Skeletal muscle satellite cell (primary cell): ENCODE measurements around the gene RBPJ.
"Not testable (repeated sequence)": the region's sequence is repeated elsewhere in the genome, so short reads cannot be mapped to it uniquely, and the experiment has no call there.

ENCODE experiments used
- H3K27me3 ChIP-seq: 2 replicates; pipeline ENCODE4 v1.7.0; 2013; ENCODE audit warnings: low read length; ENCODE audit not compliant: control insufficient read depth, insufficient read depth
- H3K36me3 ChIP-seq: 2 replicates; pipeline ENCODE4 v1.7.0; 2013; ENCODE audit warnings: mild to moderate bottlenecking, control low read depth, low read length; ENCODE audit not compliant: insufficient read depth
- H3K4me1 ChIP-seq: 2 replicates; pipeline ENCODE4 v1.7.0; 2013; ENCODE audit warnings: low read length; ENCODE audit not compliant: control insufficient read depth, insufficient read depth
- H3K4me2 ChIP-seq: 2 replicates; pipeline ENCODE4 v1.7.0; 2013; ENCODE audit warnings: mild to moderate bottlenecking, low read length
- H3K4me3 ChIP-seq: 2 replicates; pipeline ENCODE4 v1.7.0; 2013; ENCODE audit warnings: low read length
- H3K9ac ChIP-seq: 2 replicates; pipeline ENCODE4 v1.7.0; 2013; ENCODE audit warnings: mild to moderate bottlenecking, low read depth, low read length, moderate library complexity
- H3K9me3 ChIP-seq: replicated peaks from 2 replicates; pipeline ENCODE4 v1.7.0; 2013; ENCODE audit warnings: mild to moderate bottlenecking, control low read depth, low read length

RBPJ gene

GRCh38 chr4:26345565-26345938, 24.7 kb downstream of the RBPJ start:
- Histone ChIP-seq H3K9ac (peak overlapping the region; percentile 1), H3K4me2 (peak overlapping the region; percentile 50), H3K4me3 (no peak overlapping the region), H3K27me3 (no peaks in the 10 kb centered on the region), H3K36me3 (no peaks in the 10 kb centered on the region), H3K4me1 (peaks cover 47% of the 10 kb centered on the region), H3K9me3 (no peaks in the 10 kb centered on the region)

GRCh38 chr4:26346203-26346620, 25.4 kb downstream of the RBPJ start:
- peak overlapping the region; percentile 50 for H3K4me2 ChIP-seq
- H3K4me3 ChIP-seq: no peak overlapping the region
- no peaks in the 10 kb centered on the region for H3K36me3 ChIP-seq
- no peaks in the 10 kb centered on the region for H3K9me3 ChIP-seq
- H3K27me3 ChIP-seq: no peaks in the 10 kb centered on the region
- peaks cover 47% of the 10 kb centered on the region for H3K4me1 ChIP-seq
- no peak overlapping the region for H3K9ac ChIP-seq

- Histone ChIP-seq H3K4me3 (no peak overlapping the region), H3K9ac (no peak overlapping the region), H3K36me3 (no peaks in the 10 kb centered on the region), H3K4me2 (no peak overlapping the region), H3K9me3 (no peaks in the 10 kb centered on the region), H3K27me3 (no peaks in the 10 kb centered on the region), H3K4me1 (peaks cover 20% of the 10 kb centered on the region)
Observed at GRCh38 chr4:26349496-26349895, 28.7 kb downstream of the RBPJ start.

- Histone ChIP-seq H3K4me3 (no peak overlapping the region), H3K27me3 (no peaks in the 10 kb centered on the region), H3K4me2 (no peak overlapping the region), H3K9ac (no peak overlapping the region), H3K4me1 (peaks cover 9% of the 10 kb centered on the region), H3K36me3 (no peaks in the 10 kb centered on the region), H3K9me3 (no peaks in the 10 kb centered on the region)
Observed at GRCh38 chr4:26351685-26352084, 30.9 kb downstream of the RBPJ start.

GRCh38 chr4:26354491-26354890, 33.7 kb downstream of the RBPJ start:
- Histone ChIP-seq H3K36me3 (no peaks in the 10 kb centered on the region), H3K4me3 (no peak overlapping the region), H3K4me2 (no peak overlapping the region), H3K9ac (no peak overlapping the region), H3K27me3 (no peaks in the 10 kb centered on the region), H3K9me3 (no peaks in the 10 kb centered on the region), H3K4me1 (peaks cover 9% of the 10 kb centered on the region)

GRCh38 chr4:26355392-26356052, 34.7 kb downstream of the RBPJ start:
- Histone ChIP-seq H3K36me3 (no peaks in the 10 kb centered on the region), H3K9me3 (no peaks in the 10 kb centered on the region), H3K4me3 (no peak overlapping the region), H3K9ac (no peak overlapping the region), H3K4me1 (peaks cover 9% of the 10 kb centered on the region), H3K4me2 (no peak overlapping the region), H3K27me3 (no peaks in the 10 kb centered on the region)

GRCh38 chr4:26356081-26356501, 35.3 kb downstream of the RBPJ start:
- H3K4me3 ChIP-seq: no peak overlapping the region
- H3K36me3 ChIP-seq: no peaks in the 10 kb centered on the region
- no peaks in the 10 kb centered on the region for H3K9me3 ChIP-seq
- no peak overlapping the region for H3K4me2 ChIP-seq
- H3K4me1 ChIP-seq: peaks cover 11% of the 10 kb centered on the region
- no peak overlapping the region for H3K9ac ChIP-seq
- no peaks in the 10 kb centered on the region for H3K27me3 ChIP-seq

GRCh38 chr4:26359521-26359920, 38.7 kb downstream of the RBPJ start:
- H3K36me3 ChIP-seq, H3K9me3 ChIP-seq, H3K4me2 ChIP-seq, H3K9ac ChIP-seq, H3K27me3 ChIP-seq, H3K4me3 ChIP-seq: not testable (repeated sequence)
- peaks cover 31% of the 10 kb centered on the region for H3K4me1 ChIP-seq

GRCh38 chr4:26360273-26360672, 39.5 kb downstream of the RBPJ start:
- Histone ChIP-seq H3K4me2 (no peak overlapping the region), H3K9ac (no peak overlapping the region), H3K36me3 (no peaks in the 10 kb centered on the region), H3K9me3 (no peaks in the 10 kb centered on the region), H3K4me3 (no peak overlapping the region), H3K27me3 (no peaks in the 10 kb centered on the region), H3K4me1 (peaks cover 31% of the 10 kb centered on the region)

GRCh38 chr4:26360864-26361263, 40.0 kb downstream of the RBPJ start:
- no peak overlapping the region for H3K4me2 ChIP-seq
- H3K36me3 ChIP-seq: no peaks in the 10 kb centered on the region
- H3K9me3 ChIP-seq: no peaks in the 10 kb centered on the region
- H3K4me1 ChIP-seq: peaks cover 32% of the 10 kb centered on the region
- no peak overlapping the region for H3K4me3 ChIP-seq
- no peaks in the 10 kb centered on the region for H3K27me3 ChIP-seq
- H3K9ac ChIP-seq: no peak overlapping the region

- H3K9ac ChIP-seq: no peak overlapping the region
- H3K4me2 ChIP-seq: no peak overlapping the region
- no peaks in the 10 kb centered on the region for H3K9me3 ChIP-seq
- H3K27me3 ChIP-seq: no peaks in the 10 kb centered on the region
- no peak overlapping the region for H3K4me3 ChIP-seq
- H3K36me3 ChIP-seq: no peaks in the 10 kb centered on the region
- H3K4me1 ChIP-seq: peaks cover 28% of the 10 kb centered on the region
Observed at GRCh38 chr4:26361297-26361696, 40.5 kb downstream of the RBPJ start.

GRCh38 chr4:26362745-26363439, 42.1 kb downstream of the RBPJ start:
- H3K9ac ChIP-seq: no peak overlapping the region
- H3K4me3 ChIP-seq: no peak overlapping the region
- no peaks in the 10 kb centered on the region for H3K36me3 ChIP-seq
- H3K4me2 ChIP-seq: no peak overlapping the region
- H3K4me1 ChIP-seq: peaks cover 37% of the 10 kb centered on the region
- H3K27me3 ChIP-seq: no peaks in the 10 kb centered on the region
- H3K9me3 ChIP-seq: no peaks in the 10 kb centered on the region
